NB4 (cell line): Measurements from ENCODE around the gene UBE2K.
"Not testable (repeated sequence)": the region's sequence is repeated elsewhere in the genome, so short reads cannot be mapped to it uniquely, and the experiment has no call there.

Experiments
- POLR2A ChIP-seq: IDR thresholded peaks from 2 replicates; pipeline ENCODE4 v1.6.1; 2011; ENCODE audit warnings: mild to moderate bottlenecking; ENCODE audit not compliant: insufficient read length; ENCODE audit errors: extremely low read depth
- TF ChIP-seq, protein P1 (sequence below): IDR thresholded peaks from one replicate; pipeline ENCODE4 v1.5.1; 2012; ENCODE audit warnings: low read depth, low read length
- TF ChIP-seq, protein P2 (sequence below): IDR thresholded peaks from 2 replicates; pipeline ENCODE4 v1.6.1; 2011; ENCODE audit warnings: low read depth, low read length

DNA sequence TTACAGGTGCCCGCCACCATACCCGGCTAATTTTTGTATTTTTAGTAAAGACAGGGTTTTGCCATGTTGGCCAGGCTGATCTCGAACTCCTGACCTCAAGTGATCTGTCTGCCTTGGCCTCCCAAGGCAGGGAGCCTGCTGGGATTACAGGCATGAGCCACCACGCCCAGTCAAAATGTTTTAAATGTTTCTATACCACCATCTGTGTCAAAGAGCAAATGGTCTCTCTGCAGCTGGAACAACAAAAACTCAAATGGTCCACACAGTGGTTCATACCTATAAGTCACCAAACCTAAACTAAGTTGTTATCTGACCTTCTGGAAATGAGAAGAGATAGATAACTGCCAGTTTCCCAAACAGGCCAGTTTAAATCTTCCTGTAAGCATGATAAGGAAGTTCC, 46.4 kb upstream of the UBE2K start:
- TF ChIP-seq, protein P1, sequence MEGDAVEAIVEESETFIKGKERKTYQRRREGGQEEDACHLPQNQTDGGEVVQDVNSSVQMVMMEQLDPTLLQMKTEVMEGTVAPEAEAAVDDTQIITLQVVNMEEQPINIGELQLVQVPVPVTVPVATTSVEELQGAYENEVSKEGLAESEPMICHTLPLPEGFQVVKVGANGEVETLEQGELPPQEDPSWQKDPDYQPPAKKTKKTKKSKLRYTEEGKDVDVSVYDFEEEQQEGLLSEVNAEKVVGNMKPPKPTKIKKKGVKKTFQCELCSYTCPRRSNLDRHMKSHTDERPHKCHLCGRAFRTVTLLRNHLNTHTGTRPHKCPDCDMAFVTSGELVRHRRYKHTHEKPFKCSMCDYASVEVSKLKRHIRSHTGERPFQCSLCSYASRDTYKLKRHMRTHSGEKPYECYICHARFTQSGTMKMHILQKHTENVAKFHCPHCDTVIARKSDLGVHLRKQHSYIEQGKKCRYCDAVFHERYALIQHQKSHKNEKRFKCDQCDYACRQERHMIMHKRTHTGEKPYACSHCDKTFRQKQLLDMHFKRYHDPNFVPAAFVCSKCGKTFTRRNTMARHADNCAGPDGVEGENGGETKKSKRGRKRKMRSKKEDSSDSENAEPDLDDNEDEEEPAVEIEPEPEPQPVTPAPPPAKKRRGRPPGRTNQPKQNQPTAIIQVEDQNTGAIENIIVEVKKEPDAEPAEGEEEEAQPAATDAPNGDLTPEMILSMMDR, result not testable (repeated sequence)
- TF ChIP-seq, protein P2, sequence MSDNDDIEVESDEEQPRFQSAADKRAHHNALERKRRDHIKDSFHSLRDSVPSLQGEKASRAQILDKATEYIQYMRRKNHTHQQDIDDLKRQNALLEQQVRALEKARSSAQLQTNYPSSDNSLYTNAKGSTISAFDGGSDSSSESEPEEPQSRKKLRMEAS, result not testable (repeated sequence)
- not testable (repeated sequence) for TF ChIP-seq POLR2A
